ENCODE data around the gene ADGRD1.

DNA sequence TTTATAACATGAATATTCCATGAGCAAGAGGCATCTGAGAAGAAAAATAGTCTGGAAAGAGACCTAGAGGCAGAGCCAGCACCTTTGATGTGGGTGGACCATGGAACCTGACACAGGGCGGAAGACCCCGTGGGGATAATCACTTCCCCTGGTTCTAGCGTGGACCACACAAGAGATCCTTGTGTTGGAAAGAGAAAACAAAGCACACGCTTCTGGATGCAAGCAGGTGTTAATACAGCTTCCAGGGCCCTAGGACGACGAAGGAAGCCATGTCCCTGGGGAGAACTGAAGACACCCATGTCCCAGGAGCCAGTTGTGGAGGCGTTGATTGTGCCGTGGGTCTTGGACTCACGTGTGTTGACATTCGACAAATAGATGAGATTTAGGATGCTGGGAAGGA is 102.9 kb downstream of the ADGRD1 start:
- TF ChIP-seq, protein P1, sequence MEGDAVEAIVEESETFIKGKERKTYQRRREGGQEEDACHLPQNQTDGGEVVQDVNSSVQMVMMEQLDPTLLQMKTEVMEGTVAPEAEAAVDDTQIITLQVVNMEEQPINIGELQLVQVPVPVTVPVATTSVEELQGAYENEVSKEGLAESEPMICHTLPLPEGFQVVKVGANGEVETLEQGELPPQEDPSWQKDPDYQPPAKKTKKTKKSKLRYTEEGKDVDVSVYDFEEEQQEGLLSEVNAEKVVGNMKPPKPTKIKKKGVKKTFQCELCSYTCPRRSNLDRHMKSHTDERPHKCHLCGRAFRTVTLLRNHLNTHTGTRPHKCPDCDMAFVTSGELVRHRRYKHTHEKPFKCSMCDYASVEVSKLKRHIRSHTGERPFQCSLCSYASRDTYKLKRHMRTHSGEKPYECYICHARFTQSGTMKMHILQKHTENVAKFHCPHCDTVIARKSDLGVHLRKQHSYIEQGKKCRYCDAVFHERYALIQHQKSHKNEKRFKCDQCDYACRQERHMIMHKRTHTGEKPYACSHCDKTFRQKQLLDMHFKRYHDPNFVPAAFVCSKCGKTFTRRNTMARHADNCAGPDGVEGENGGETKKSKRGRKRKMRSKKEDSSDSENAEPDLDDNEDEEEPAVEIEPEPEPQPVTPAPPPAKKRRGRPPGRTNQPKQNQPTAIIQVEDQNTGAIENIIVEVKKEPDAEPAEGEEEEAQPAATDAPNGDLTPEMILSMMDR (IDR thresholded peaks at IDR 0.05; ENCODE audit: low read length): no peak
- no peak for TF ChIP-seq EZH2 (IDR thresholded peaks at IDR 0.05; ENCODE audit: borderline replicate concordance, low read length)

Data from OCI-LY1 (cell line).